Breast epithelium (tissue), 4 donors: ENCODE measurements around the gene ARMC9. TPM values are rescaled to one million over a fixed set of nuclear protein-coding genes. Genes with fewer than 3 reads are reported as not detected.
"Not testable (repeated sequence)": the region's sequence is repeated elsewhere in the genome, so short reads cannot be mapped to it uniquely, and the experiment has no call there.

Source experiments
- DNase-seq, 2 donors: peaks; one replicate each; pipeline ENCODE4 v3.0.0-alpha.2; 2019; ENCODE audit warnings: low spot score in 2 of 2
- H3K27ac ChIP-seq, 2 donors: fragments of 200-600 bp; sonication (generic) in 1 of 2; one replicate each; pipeline ENCODE4 v1.5.1; 2016 to 2019; ENCODE audit warnings: mild to moderate bottlenecking in 1 of 2
- H3K27me3 ChIP-seq, 2 donors: fragments of 200-600 bp; sonication (generic) in 1 of 2; one replicate each; pipeline versions ENCODE4 v1.5.1 to v1.6.0; 2017 to 2019; ENCODE audit warnings: control low read depth in 1 of 2, mild to moderate bottlenecking in 1 of 2
- H3K36me3 ChIP-seq: fragments of 200-600 bp; one replicate; pipeline ENCODE4 v1.5.1; 2019
- H3K4me1 ChIP-seq, 2 donors: fragments of 200-600 bp; sonication (generic); one replicate each; pipeline ENCODE4 v1.5.1; 2016 to 2019; ENCODE audit warnings: control low read depth in 1 of 2
- H3K4me3 ChIP-seq, 3 donors: fragments of 200-600 bp; sonication (generic); 1 replicate in 2 of 3; 2 replicates in 1 of 3; pipeline ENCODE4 v1.5.1; 2016 to 2019; ENCODE audit warnings: mild to moderate bottlenecking in 3 of 3, moderate library complexity in 2 of 3
- H3K9me3 ChIP-seq, 2 donors: fragments of 200-600 bp; sonication (generic) in 1 of 2; one replicate each; pipeline ENCODE4 v1.5.1; 2016 to 2019; ENCODE audit warnings: control low read depth in 1 of 2
- CTCF ChIP-seq, 3 donors: fragments of 450-650 bp; IDR thresholded peaks; one replicate each; pipeline ENCODE4 v1.5.1; 2016 to 2017; ENCODE audit warnings: antibody characterized with exemption in 3 of 3, mild to moderate bottlenecking in 3 of 3, moderate library complexity in 3 of 3
- POLR2A ChIP-seq: fragments of 450-650 bp; IDR thresholded peaks from one replicate; pipeline ENCODE4 v1.6.1; 2016; ENCODE audit warnings: antibody characterized with exemption, mild to moderate bottlenecking, moderate library complexity
- POLR2AphosphoS5 ChIP-seq, 3 donors: sonication (generic); formaldehyde crosslinking; IDR thresholded peaks; one replicate each; pipeline ENCODE4 v1.6.1; 2017; ENCODE audit warnings: antibody characterized with exemption in 3 of 3
- intact Hi-C: fragments of 100-400 bp; cut with DNase I; formaldehyde crosslinking; loops from one replicate; pipeline ENCODE4 v1.15.1; 2023; ENCODE audit warnings: low total_unique reads
- total RNA-seq, 3 donors: library from RNA; depleted of rRNA; stranded (reverse); fragments of >200 nt; gene quantifications; one replicate each; pipeline ENCODE4 v1.1.0, GENCODE V29; 2016

ARMC9 gene
- total RNA-seq, 3 donors from 2014 or later = 4.0 to 20.8 (median 18.0) TPM

DNA sequence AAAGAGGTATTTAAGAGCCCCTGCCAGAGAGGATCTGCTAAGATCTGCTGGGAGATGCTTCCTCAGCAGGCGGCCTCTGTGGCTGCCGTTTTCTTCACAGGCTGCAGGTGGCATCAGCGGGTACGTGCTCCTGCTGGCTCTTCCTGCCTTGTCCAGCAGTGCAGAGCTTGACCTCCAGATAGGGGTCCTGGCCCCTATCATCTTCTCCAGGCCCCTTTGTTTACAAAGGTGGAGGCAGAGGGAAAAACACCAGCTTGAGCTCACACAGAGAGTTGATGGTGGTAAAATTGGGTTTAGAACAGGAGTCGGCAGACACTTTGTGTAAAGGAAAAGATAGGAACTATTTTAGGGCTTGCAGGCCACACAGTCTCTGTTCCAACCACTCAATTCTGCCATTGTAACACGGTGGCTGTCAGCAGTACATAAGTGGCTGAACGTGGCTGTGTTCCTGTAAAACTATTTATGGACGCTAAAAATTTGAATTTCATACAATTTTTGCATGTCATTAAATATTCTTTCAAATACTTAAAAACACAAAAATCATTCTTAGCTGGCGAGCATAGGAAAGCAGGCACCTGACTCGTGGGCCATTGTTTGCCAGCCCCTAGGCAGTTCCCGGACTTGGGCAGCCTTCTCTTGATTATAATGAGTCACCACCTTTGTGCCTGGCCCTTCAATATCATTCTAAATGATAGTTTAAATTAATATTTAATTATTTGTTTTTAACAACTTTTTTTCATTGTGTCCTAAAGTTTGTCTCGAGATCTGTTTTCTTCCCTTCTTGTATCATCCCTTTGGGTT, 98.9 kb downstream of the ARMC9 start:
- no peak for DNase-seq
- TF ChIP-seq POLR2A = no peak
- no peak for TF ChIP-seq POLR2AphosphoS5 (IDR thresholded peaks at IDR 0.05)
- TF ChIP-seq CTCF (IDR thresholded peaks at IDR 0.05) = peak in 2 of 3 donors; percentile 44 to 55
- Histone ChIP-seq H3K36me3 (no peaks in the 10 kb centered on the region), H3K4me1 (no peaks in the 10 kb centered on the region), H3K27ac (no peak overlapping the region), H3K4me3 (no peak overlapping the region), H3K9me3 (no peaks in the 10 kb centered on the region), H3K27me3 (no peaks in the 10 kb centered on the region)
- intact Hi-C loops = loop anchor here (10.0 kb wide), 1 partner anchor 107 kb away; no protein-coding TSS in a partner anchor

DNA sequence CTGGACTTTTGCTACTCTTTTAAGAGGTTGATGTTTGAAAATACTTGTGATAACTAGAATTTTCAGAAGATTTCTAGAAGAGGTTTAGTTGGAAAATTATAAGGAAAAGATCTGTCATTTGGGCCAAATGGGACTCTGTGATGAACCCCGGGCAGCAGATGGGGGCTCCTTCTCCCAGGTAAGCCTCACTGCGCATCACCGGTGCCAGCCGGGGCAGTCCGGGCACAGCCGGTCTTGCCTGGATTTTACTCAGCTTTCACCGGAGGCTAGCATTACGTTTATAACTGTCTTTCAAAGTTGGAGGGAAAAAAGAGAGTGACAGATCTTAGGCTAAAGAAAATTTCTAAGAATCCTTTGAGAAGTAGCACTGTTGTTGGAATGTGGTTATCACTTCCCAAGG, 99.7 kb downstream of the ARMC9 start:
- TF ChIP-seq POLR2AphosphoS5 (IDR thresholded peaks at IDR 0.05) (no peak), POLR2A (no peak), CTCF (IDR thresholded peaks at IDR 0.05) (no peak)
- intact Hi-C loops = loop anchor here (10.0 kb wide), 1 partner anchor 107 kb away; no protein-coding TSS in a partner anchor
- no peak overlapping the region for H3K27ac ChIP-seq
- H3K9me3 ChIP-seq = no peaks in the 10 kb centered on the region
- H3K27me3 ChIP-seq = no peaks in the 10 kb centered on the region
- H3K4me3 ChIP-seq = no peak overlapping the region
- H3K36me3 ChIP-seq = no peaks in the 10 kb centered on the region
- DNase-seq = no peak
- no peaks in the 10 kb centered on the region for H3K4me1 ChIP-seq

DNA sequence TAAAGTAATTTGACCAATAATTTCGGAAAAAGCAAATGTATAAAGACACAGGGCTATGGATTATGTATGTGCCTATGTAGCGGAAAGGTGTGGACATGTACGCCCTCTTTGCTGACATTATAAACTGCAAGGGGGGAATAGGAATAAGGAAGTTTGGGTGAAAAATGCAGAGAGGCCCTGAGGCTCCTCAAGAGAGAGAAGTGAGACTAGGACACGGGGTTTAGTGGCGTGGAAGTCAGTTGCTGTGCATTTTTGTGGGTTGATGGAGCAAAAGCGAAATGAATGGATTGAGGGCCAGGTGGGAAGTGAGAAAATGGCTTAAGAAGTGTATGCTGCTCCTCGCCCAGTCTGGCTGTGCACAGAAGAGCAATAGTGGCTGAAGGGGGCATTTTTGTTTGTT, 100.8 kb downstream of the ARMC9 start:
- DNase-seq = no peak
- Histone ChIP-seq H3K4me3 (no peak overlapping the region), H3K27ac (no peak overlapping the region), H3K4me1 (no peaks in the 10 kb centered on the region), H3K9me3 (no peaks in the 10 kb centered on the region), H3K36me3 (no peaks in the 10 kb centered on the region), H3K27me3 (no peaks in the 10 kb centered on the region)
- TF ChIP-seq POLR2A (no peak), CTCF (IDR thresholded peaks at IDR 0.05) (no peak), POLR2AphosphoS5 (IDR thresholded peaks at IDR 0.05) (no peak)
- intact Hi-C loops = loop anchor here (10.0 kb wide), 1 partner anchor 106 kb away; no protein-coding TSS in a partner anchor

GRCh38 chr2:231300020-231300721, 101.7 kb downstream of the ARMC9 start:
- no peaks in the 10 kb centered on the region for H3K4me1 ChIP-seq
- H3K27me3 ChIP-seq = no peaks in the 10 kb centered on the region
- no peak overlapping the region for H3K4me3 ChIP-seq
- H3K36me3 ChIP-seq = no peaks in the 10 kb centered on the region
- no peak for TF ChIP-seq POLR2AphosphoS5 (IDR thresholded peaks at IDR 0.05)
- no peak for TF ChIP-seq POLR2A
- TF ChIP-seq CTCF (IDR thresholded peaks at IDR 0.05) = no peak
- intact Hi-C loops = no loop called here
- H3K27ac ChIP-seq = no peak overlapping the region
- H3K9me3 ChIP-seq = no peaks in the 10 kb centered on the region
- no peak for DNase-seq

DNA sequence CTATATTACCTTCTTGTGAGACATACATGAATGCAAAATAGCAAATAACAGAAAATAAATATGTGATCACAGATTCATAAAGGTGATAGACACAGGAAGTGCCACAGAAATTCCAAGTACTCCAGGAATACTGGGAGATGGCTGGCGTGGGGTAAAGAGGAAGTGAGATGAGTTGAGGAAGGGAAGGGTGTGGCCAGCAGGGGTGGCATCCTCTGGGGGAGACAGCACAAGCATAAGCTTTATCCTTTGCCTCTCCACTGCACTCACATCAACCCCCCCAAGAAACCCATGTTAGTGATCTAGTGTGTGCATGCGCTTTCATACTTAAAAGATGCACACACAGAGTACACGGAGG, 102.3 kb downstream of the ARMC9 start:
- TF ChIP-seq POLR2AphosphoS5 (IDR thresholded peaks at IDR 0.05) (no peak), POLR2A (no peak), CTCF (IDR thresholded peaks at IDR 0.05) (no peak)
- no peak overlapping the region for H3K4me3 ChIP-seq
- no peak for DNase-seq
- no peaks in the 10 kb centered on the region for H3K4me1 ChIP-seq
- H3K27me3 ChIP-seq = no peaks in the 10 kb centered on the region
- no peaks in the 10 kb centered on the region for H3K36me3 ChIP-seq
- no peaks in the 10 kb centered on the region for H3K9me3 ChIP-seq
- intact Hi-C loops = no loop called here
- H3K27ac ChIP-seq = no peak overlapping the region

GRCh38 chr2:231304259-231304658, 105.8 kb downstream of the ARMC9 start:
- H3K4me1 ChIP-seq, DNase-seq, H3K9me3 ChIP-seq, intact Hi-C loops, H3K36me3 ChIP-seq, H3K27ac ChIP-seq, H3K4me3 ChIP-seq, H3K27me3 ChIP-seq: not testable (repeated sequence)
